ENCODE results near the gene COL4A1.

The COL4A1 gene

GRCh38 chr13:110099922-110100321 is 207.0 kb downstream of the COL4A1 start:
- no peak overlapping the region for H3K4me3 ChIP-seq (ENCODE audit: insufficient read depth, low read depth, low read length, poor library complexity, severe bottlenecking)
- H3K27ac ChIP-seq (ENCODE audit: insufficient read depth, low read length, poor library complexity, severe bottlenecking), result no peak overlapping the region
- no peaks in the 10 kb centered on the region for H3K4me1 ChIP-seq (ENCODE audit: control insufficient read depth, insufficient read depth, low read length, poor library complexity, severe bottlenecking)
- H3K36me3 ChIP-seq (ENCODE audit: control insufficient read depth, insufficient read depth, low read length), result no peaks in the 10 kb centered on the region
- DNase-seq, result no peak
- no peaks in the 10 kb centered on the region for H3K27me3 ChIP-seq (replicated peaks; ENCODE audit: control insufficient read depth, insufficient read depth, low read length, poor library complexity, severe bottlenecking)
- peaks cover 5% of the 10 kb centered on the region for H3K9me3 ChIP-seq (ENCODE audit: control insufficient read depth, low read length)
